Measurements from ENCODE around the gene ASH1L.
A peak's percentile ranks its signal among the peaks of the same experiment; 100 is the strongest.
"Not testable (repeated sequence)": the region's sequence is repeated elsewhere in the genome, so short reads cannot be mapped to it uniquely, and the experiment has no call there.

Gene ASH1L, protein sequence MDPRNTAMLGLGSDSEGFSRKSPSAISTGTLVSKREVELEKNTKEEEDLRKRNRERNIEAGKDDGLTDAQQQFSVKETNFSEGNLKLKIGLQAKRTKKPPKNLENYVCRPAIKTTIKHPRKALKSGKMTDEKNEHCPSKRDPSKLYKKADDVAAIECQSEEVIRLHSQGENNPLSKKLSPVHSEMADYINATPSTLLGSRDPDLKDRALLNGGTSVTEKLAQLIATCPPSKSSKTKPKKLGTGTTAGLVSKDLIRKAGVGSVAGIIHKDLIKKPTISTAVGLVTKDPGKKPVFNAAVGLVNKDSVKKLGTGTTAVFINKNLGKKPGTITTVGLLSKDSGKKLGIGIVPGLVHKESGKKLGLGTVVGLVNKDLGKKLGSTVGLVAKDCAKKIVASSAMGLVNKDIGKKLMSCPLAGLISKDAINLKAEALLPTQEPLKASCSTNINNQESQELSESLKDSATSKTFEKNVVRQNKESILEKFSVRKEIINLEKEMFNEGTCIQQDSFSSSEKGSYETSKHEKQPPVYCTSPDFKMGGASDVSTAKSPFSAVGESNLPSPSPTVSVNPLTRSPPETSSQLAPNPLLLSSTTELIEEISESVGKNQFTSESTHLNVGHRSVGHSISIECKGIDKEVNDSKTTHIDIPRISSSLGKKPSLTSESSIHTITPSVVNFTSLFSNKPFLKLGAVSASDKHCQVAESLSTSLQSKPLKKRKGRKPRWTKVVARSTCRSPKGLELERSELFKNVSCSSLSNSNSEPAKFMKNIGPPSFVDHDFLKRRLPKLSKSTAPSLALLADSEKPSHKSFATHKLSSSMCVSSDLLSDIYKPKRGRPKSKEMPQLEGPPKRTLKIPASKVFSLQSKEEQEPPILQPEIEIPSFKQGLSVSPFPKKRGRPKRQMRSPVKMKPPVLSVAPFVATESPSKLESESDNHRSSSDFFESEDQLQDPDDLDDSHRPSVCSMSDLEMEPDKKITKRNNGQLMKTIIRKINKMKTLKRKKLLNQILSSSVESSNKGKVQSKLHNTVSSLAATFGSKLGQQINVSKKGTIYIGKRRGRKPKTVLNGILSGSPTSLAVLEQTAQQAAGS (N-terminal part only)

DNA sequence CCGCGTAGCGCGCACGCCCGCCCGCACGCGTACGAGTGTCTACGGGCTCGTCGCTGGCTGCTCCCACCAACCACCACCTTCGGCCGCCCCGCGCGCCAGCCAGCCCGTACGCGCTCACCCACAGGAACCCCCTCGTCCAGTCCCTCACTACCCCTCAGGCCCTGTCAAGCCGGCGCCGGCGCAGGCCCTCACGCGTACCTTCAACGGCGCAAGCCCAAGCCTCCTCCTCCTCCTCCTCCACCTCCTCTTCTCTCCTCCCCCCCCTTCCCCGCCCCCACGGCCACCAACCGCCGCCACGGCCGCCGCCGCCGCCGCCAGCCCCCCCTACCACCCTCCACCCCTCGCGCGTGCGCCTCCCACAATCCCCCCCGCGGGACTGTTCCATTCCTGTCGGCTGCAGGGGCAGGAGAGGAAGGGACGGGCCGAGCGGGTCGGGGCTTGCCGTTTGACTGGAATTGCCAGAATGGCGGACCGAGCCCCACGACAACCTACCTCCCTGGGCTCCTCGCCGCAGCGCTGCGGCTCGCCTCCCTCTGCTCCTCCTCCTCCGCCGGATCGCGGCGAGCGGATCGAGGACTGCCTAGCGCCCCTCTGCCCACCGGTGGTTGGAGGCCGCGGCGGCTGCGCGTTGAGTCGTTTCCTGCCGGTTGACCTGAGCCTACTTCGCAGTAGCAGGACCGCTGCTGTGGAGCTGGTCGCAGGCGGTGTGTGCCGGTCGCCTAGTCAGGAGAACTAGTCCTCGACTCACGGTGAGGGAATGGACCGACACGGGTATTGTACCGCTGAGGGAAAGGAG is at the start of gene ASH1L:
Gene ASH1L (minus strand): TSS at position 223 of the 796 bp plus-strand sequence. CDS start 41,284 bp downstream, outside the sequence.
- peak; percentile 92 for DNase-seq (ENCODE audit: low read depth)

DNA sequence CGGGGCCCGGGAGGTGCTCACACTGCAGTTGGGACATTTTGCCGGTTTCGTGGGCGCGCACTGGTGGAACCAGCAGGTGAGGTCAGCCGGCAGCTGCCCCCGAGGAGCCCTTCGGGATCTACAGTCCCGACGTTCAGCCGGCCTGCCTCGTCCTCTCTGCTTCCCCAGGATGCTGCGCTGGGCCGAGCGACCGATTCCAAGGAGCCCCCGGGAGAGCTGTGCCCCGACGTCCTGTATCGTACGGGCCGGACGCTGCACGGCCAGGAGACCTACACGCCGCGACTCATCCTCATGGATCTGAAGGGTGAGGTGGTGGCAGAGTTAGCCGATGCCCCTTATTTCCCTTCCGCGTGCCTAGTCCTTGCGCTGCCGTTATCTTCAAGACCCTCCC is 47.6 kb upstream of the ASH1L start:
- not testable (repeated sequence) for DNase-seq (ENCODE audit: low read depth)

DNA sequence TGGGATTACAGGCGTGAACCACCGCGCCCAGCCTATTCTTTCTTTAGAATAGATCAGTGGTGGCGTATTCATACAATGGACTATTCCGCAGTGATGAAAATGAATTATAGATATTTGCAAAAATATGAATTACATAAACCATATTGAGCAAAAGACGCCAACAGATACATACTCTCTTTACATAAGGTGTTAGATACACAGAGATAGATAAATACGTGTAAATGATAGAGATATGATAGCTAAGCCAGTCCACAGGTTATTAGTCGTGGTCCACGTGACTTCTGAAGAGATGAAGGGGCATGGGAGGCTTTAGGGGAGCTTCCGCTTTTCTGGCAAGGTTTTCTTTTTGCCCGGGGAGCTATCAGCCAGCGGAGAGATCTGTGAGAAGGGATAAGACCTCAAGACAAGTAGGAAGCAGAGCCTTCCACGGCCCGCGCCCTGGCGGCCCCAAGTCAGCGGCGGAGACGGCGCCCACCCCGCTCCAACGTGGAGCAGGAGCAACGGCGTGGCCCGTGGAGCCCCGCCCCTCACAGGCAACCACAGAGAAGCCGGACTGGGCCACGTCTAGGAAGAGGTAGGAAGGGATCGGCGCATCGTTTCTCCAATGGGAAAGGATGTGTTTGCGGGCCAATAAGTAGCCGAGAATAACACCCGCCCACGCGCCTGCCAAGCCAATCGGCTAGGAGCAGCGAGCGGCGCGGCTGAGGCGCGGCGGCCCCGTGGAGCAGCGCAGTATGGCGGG is 47.1 kb upstream of the ASH1L start, which contains the start of gene MSTO1:
Gene MSTO1 (plus strand): TSS at position 704 of the 742 bp plus-strand sequence. CDS start 31 bp downstream, at position 735.
- peak; percentile 97 for DNase-seq (ENCODE audit: low read depth)

DNA sequence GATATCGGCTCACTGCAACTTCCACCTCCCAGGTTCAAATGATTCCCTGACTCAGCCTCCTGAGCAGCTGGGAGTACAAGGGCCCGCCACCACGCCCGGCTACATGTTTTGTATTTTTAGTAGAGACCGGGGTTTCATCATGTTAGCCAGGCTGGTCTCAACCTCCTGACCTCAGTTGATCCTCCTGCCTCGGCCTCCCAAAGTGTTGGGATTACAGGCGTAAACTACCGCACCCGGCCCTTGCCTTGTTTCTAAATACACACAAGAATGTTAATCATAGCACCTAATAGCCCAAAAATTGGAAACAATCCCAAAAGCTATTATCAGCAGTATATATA is 46.3 kb upstream of the ASH1L start:
- DNase-seq (ENCODE audit: low read depth) = no peak

DNA sequence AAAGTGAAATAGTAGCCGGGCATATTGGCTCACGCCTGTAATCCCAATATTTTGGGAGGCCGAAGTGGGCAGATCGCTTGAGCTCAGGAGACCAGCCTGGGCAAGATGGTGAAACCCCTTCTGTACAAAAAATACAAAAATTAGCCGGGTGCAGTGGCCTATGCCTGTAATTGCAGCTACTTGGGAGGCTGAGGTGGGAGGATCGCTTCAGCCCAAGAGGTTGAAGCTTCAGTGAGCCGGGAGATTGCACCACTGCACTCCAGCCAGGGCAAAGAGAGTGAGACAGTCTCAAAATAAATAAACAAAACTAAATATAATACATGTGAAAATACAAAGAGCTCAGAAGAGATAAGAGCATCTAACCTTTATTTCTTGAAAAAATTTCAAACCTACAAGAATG is 45.1 kb upstream of the ASH1L start:
- DNase-seq (ENCODE audit: low read depth) = no peak

DNA sequence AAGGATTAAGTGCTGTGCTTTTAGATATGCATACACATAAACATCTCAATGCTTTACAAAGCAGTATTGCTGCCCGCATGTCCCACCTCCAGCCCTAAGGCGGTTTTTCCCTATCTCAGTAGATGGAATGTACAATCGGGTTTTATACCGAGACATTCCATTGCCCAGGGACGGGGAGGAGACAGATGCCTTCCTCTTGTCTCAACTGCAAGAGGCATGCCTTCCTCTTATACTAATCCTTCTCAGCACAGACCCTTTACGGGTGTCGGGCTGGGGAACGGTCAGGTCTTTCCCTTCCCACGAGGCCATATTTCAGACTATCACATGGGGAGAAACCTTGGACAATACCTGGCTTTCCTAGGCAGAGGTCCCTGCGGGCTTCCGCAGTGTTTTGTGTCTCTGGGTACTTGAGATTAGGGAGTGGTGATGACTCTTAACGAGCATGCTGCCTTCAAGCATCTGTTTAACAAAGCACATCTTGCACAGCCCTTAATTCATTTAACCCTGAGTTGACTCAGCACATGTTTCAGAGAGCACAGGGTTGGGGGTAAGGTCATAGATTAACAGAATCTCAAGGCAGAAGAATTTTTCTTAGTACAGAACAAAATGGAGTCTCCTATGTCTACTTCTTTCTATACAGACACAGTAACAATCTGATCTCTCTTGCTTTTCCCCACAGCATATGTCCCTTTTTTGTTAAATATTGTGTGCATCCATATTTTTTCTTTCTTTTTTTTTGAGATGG is 37.4 kb upstream of the ASH1L start:
- DNase-seq (ENCODE audit: low read depth) = not testable (repeated sequence)

DNA sequence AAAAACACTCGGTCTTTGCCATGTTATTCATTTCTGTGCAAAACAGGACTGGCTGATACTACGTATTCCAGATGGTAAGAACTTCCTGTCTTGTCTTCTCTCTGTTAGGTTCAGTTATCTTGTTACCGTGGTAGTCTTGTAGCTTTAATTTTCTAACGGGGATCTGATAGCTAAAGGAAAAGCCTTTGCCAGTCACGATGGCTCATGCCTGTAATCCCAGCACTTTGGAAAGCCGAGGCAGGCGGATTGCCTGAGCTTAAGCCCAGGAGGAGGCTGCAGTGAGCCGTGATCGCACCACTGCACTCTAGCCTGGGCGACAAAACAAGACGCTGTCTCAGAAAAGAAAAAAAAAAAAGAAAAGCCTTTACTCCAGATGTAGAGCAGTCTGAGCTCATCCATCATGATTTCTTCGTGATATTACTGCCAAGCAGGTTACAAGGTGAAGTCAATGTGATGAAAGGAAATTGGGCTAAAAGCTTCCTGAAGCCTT is 36.3 kb upstream of the ASH1L start:
- no peak for DNase-seq (ENCODE audit: low read depth)

DNA sequence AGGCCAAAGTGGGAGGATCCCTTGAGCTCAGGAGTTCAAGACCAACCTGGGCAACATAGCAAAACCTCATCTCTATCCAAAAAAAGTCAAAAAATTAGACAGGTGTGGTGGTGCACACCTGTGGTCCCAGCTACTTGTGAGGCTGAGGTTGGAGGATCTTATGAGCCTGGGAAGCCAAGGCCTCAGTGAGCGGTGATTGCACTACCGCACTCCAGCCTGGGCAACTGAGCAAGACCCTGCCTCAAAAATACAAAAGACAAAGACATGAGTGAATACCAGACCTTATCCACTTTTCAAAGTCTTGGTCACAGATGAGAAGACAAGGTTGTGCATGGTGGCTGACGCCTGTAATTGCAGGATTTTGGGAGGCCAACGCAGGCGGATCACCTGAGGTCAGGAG is 34.3 kb upstream of the ASH1L start:
- no peak for DNase-seq (ENCODE audit: low read depth)

DNA sequence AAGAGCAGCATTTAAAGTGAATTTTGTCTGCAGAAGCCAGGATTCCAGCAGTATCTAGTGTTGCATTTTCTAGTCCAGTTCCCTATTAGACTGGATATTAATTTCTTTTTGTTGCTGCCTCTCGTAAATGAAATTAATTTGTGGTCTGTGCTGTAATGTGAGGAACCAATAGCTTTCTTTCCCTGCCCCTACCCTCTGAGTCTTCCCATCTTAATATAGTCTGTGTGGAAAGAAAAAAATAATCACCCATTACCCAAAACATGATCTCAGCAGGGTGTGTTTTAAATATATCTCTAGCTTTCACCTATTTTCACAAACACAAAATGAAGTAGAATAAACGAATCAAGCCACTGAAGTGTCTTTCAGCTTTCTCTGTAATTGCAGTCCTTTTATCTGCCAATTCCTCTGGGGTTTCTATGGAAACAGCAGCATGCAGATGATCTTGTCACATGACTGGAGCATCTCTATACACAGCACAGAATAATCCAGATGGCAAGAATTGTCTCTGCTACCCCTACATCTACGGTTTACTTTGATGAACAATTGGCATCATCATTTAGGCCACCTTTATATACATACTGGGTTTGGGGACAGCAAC is 33.4 kb upstream of the ASH1L start:
- not testable (repeated sequence) for DNase-seq (ENCODE audit: low read depth)

DNA sequence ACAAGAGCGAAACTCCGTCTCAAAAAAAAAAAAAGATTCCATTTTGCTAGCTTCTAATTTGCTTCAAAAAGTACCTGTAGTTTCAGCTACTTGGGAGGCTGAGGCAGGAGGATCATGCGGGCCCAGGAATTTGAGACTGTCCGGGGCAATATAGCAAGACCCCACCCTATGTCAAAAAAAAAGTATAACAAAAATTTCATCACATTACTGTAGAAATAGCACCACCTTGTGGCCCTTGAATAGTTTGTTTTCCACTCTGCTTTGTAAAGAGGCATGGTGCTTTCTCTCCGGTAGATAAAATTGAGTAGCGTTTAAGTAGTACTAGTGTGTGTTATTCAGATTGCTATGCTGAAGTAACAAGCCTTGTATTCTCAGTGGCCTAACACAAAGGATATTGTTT is 29.2 kb upstream of the ASH1L start:
- DNase-seq (ENCODE audit: low read depth) = no peak

DNA sequence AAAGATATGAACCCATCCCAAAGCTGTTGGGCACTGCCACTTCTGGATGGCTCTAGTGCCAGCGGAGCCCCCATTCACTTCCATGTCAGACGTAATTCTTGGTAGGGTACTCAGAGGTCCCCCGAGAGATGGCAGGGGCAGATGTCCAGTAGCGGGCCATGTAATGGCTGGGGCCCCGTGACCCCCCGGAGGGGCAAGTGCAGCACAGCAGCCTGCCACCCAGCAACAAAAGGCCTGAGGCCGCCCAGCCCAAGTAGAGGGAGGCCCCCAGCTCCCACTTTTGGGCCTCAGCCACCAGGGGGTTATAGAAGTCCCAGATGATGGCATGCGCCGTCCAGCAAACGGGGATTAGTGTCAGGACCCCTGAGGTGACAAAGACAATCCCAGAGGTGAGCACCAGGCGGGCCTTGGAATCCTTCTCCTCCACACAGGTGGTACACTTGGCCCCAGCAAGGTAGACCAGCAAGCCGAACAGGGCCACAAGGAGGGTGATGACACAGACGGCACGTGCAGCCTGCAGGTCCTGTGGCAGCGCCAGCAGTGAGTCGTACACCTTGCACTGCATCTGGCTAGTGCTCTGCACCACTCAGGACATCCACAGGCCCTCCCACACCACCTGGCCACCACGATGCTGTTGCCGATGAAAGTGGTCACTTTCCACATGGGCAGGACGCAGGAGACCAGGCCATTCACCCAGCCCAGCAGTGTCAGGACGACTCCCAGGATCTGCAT is 28.1 kb upstream of the ASH1L start:
- not testable (repeated sequence) for DNase-seq (ENCODE audit: low read depth)

DNA sequence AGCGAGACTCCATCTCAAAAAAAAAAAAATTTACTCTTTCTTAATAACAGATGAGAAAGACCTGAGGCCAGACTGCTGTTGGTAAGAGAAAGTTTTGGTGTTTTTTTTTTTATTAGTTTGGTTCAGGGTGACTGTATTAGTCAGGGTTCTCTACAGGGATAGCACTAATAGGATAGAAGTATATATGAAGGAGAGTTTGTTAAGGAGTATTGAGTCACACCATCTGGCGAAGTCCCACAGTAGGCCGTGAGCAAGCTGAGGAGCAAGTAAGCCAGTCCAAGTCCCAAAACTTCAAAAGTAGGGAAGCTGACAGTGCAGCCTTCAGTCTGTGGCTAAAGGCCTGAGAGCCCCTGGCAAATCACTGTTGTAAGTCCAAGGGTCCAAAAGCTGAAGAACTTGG is 26.7 kb upstream of the ASH1L start:
- DNase-seq (ENCODE audit: low read depth) = not testable (repeated sequence)

DNA sequence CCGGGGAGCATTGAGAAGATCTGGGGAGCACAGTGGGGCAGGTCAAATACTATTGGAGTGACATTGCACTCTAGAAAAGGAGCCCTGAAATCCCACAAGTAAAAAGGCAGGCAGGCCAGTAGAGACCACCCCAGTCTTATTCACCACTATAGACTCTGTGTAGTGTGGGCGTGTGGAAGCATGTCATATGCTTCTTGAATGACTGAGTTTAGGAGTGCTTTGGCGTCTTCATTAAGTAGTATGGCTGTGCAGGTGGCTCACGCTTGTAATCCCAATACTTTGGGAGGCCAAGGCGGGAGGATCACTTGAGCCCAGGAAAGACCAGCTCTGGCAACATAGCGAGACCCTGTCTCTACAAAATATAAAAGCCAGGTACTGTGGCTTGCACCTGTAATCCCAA is 21.2 kb upstream of the ASH1L start:
- not testable (repeated sequence) for DNase-seq (ENCODE audit: low read depth)

DNA sequence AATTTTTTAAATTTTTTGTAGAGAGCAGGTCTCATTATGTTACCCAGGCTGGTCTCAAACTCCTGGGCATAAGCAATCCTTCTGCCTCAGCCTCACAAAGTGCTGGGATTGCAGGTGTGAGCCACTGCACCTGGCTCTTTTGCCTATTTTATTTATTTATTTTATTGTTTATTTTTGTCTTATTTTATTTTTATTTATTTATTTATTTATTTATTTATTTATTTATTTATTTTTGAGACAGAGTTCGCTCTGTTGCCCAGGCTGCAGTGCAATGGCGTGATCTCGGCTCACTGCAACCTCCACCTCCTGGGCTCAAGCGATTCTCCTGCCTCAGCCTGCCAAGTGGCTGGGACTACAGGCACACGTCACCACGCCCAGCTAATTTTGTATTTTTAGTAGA is 13.0 kb upstream of the ASH1L start:
- DNase-seq (ENCODE audit: low read depth) = not testable (repeated sequence)

DNA sequence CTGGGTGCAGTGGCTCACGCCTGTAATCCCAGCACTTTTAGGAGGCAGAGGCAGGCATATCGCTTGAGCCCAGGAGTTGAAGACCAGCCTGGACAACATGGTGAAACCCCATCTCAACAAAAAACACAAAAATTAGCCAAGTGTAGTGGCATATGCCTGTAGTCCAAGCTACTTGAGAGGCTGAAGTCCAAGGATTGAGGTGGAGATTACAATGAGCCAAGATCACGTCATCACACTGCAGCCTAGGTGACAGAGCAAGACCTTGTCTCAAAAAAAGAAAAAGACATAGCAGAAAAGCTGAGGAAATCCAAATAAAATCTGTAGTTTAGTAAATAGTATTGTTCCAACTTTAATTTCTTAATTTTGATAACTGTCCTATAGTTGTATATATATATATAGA is 11.5 kb upstream of the ASH1L start:
- DNase-seq (ENCODE audit: low read depth) = no peak

DNA sequence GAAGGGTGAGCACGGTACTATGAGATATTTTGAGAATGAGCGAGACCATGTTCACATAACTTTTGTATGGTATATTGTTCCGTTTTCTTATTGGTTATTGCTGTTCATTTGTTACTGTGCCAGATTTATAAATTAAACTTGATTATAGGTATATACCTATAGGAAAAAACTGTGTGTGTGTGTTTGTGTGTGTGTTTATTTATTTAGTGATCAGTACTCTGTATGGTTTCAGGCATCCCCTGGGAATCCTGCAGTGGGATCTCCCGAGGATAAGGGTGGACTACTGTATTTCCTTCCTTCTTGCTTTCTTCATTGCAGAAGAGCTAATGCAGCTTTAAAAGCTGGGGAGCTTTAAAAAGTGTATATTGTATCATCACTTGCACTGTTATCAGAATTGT is 8.0 kb upstream of the ASH1L start:
- no peak for DNase-seq (ENCODE audit: low read depth)

DNA sequence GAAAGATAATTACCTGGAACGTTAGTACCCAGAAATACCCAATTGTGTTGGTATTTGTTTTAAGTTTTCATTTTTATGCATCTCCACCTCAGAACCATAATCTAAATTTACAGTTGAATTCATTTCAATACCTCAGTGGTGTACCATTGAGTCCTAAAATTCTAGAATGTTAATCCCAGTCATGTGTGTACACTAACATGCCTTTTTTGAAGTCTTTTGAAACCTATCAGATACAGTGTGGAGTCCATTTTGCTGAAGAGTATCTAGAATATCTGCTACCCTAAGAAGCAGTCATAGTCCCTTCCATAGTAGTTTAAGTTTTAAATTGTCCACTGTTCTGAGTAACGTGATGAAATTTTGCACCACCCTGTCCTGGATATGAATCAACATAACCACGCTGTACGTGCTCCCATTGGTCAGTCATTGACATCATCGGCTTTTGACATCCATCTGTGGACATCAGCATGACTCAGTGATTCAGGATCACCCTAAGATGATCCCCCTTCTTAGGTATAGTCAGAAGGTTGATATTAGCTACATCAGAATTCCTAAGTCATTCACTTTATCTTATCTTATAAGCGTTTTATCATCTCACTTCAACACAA is 7.5 kb upstream of the ASH1L start:
- no peak for DNase-seq (ENCODE audit: low read depth)

DNA sequence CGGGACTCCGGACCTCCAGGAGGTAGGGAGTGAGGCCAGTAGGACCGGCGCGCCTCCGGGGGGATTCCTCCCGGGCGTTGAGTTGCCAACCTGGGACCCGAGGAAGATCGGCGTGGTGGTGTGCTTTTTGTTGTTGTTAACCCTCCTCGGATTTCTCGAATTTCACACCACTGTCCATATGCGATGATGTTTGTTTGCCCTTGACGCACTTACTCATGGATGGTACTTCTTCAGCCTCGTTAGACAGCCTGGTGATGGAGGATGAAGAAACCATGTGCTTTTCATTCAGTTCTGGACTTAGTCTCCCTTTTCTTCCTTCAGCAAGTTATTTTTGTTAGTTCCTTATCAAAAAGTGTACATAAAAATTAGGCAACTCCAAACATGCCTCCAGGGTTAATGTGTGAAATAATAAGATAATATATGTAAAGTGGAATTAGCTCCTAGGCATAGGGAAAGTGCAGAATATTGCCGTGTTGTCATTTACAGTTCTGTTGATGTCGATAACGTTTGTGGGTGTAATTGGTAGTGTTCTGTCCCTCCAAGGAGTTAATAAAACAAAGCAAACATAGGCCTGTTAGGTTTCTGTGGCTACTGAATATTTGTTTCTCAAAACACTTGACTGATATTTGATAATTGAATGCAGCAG is 897 bp upstream of the ASH1L start:
- not testable (repeated sequence) for DNase-seq (ENCODE audit: low read depth)

All from activated T-cell treated with anti-CD3 and anti-CD28 coated beads for 24 hours (primary cell).